Measurements from ENCODE around the gene CHPT1.

Gene CHPT1

DNA sequence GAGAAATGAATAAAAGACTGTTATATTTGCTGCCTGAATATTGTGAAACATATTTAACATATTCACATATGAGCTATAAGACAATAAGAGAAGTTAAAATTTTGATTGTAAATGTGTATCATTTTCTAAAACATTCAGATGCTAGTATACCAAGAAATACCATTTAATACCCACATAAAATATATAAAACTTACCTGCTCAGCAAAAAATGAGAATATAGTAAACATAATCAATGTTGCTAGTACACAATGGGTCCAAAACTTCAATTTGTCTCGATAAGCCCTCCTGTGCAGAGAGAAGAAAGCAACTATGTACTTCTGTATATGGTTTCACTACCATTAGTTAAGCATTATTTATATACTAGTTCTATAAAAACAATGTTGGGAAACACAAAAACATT, 51.5 kb downstream of the CHPT1 start:
- TF ChIP-seq, protein P1, sequence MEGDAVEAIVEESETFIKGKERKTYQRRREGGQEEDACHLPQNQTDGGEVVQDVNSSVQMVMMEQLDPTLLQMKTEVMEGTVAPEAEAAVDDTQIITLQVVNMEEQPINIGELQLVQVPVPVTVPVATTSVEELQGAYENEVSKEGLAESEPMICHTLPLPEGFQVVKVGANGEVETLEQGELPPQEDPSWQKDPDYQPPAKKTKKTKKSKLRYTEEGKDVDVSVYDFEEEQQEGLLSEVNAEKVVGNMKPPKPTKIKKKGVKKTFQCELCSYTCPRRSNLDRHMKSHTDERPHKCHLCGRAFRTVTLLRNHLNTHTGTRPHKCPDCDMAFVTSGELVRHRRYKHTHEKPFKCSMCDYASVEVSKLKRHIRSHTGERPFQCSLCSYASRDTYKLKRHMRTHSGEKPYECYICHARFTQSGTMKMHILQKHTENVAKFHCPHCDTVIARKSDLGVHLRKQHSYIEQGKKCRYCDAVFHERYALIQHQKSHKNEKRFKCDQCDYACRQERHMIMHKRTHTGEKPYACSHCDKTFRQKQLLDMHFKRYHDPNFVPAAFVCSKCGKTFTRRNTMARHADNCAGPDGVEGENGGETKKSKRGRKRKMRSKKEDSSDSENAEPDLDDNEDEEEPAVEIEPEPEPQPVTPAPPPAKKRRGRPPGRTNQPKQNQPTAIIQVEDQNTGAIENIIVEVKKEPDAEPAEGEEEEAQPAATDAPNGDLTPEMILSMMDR (IDR thresholded peaks at IDR 0.05), result no peak
- Histone ChIP-seq H3K9me3 (ENCODE audit: control insufficient read depth, low read length) (no peaks in the 10 kb centered on the region), H3K4me1 (no peaks in the 10 kb centered on the region), H3K36me3 (ENCODE audit: control insufficient read depth, insufficient read depth, low read length) (no peaks in the 10 kb centered on the region), H3K79me2 (no peaks in the 10 kb centered on the region), H3K4me3 (ENCODE audit: low read depth, low read length) (no peak overlapping the region), H3K27ac (no peak overlapping the region), H2AFZ (no peak overlapping the region), H3K9ac (no peak overlapping the region), H3K27me3 (ENCODE audit: control insufficient read depth, insufficient read depth, low read length) (no peaks in the 10 kb centered on the region), H3K4me2 (ENCODE audit: low read length) (no peak overlapping the region)

DNA sequence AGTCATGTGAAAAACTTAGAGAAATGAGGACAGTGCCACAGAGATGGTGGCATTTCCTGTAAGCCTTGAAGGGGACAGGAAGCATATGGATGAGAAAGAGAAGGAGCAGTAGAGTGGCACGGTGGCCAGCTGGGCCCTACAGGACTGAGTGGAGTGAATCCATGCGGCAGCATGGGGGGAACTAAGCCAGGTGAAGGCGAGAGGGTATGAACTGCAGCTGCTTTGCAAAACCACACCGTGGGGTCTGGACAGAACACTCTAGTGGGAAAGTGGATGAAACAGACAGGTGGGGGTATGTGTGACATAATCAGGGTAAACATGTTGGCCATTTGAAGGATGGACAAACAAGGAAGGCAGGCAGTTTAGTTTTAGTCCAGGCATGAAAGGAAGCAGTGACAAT, 52.2 kb downstream of the CHPT1 start:
- H3K36me3 ChIP-seq (ENCODE audit: control insufficient read depth, insufficient read depth, low read length), result no peaks in the 10 kb centered on the region

DNA sequence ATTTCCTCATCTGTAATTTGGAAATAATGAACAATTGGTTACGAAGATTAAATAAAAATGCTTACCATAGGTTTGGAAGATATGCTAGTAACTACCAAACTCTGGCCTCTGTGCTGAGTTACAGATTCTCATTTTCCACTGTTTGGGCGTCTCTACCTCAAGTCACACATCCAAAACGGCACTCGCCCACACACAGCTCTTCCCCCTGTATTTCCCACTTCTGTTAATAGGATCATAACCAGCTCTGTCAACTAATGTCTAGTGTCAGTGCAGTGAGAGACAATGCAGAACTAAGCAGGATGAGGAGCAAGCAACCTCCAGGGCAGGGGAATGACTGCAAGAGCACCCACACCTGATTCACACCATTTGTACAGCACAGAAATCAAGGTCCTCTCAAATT, 52.7 kb downstream of the CHPT1 start:
- Histone ChIP-seq H3K36me3 (ENCODE audit: control insufficient read depth, insufficient read depth, low read length) (no peaks in the 10 kb centered on the region), H3K9me3 (ENCODE audit: control insufficient read depth, low read length) (no peaks in the 10 kb centered on the region), H3K4me1 (no peaks in the 10 kb centered on the region), H3K4me3 (ENCODE audit: low read depth, low read length) (no peak overlapping the region), H3K9ac (no peak overlapping the region), H3K4me2 (ENCODE audit: low read length) (no peak overlapping the region), H3K27ac (no peak overlapping the region), H3K79me2 (no peaks in the 10 kb centered on the region), H3K27me3 (ENCODE audit: control insufficient read depth, insufficient read depth, low read length) (no peaks in the 10 kb centered on the region), H2AFZ (no peak overlapping the region)
- TF ChIP-seq, protein P1 (IDR thresholded peaks at IDR 0.05), result no peak

More for the DNA sequence above, 52.2 kb downstream of the CHPT1 start:
- Histone ChIP-seq H3K27ac (no peak overlapping the region), H3K4me1 (no peaks in the 10 kb centered on the region), H3K4me3 (ENCODE audit: low read depth, low read length) (no peak overlapping the region), H3K79me2 (no peaks in the 10 kb centered on the region), H3K4me2 (ENCODE audit: low read length) (no peak overlapping the region), H3K27me3 (ENCODE audit: control insufficient read depth, insufficient read depth, low read length) (no peaks in the 10 kb centered on the region), H3K9ac (no peak overlapping the region), H3K9me3 (ENCODE audit: control insufficient read depth, low read length) (no peaks in the 10 kb centered on the region), H2AFZ (no peak overlapping the region)
- TF ChIP-seq, protein P1 (IDR thresholded peaks at IDR 0.05), result no peak

DNA sequence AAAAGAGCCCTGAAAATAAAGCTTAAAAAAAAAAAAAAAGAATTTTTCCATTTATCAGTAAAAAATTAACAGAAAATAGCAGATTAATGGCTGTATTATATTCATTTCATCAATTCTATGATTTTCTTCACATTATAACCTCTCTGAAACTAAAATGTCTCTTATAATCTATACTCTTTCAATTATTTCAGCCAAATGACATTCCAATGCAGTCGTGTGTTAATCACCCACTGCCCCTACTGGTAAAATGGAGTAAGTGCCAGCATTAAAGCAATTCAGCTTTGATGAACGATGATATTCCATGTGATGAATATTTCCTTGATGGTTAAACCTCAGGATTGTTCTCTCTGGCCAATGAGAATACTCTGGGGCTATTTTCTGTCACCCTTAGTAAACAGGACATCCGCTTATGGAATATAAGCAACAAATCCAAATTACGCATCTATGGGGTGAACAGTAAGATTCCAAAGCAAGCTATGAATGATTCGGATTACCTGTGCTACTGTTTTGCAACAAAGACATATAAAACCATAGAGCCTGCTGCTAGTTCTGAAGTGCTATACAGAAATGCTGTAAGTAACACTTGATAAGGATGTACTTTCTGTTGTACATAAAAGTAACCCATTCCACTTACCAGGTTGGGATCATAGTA, 62.1 kb downstream of the CHPT1 start:
- peaks cover 4% of the 10 kb centered on the region for H3K36me3 ChIP-seq (ENCODE audit: control insufficient read depth, insufficient read depth, low read length)
- H3K4me1 ChIP-seq, result no peaks in the 10 kb centered on the region
- H3K9me3 ChIP-seq (ENCODE audit: control insufficient read depth, low read length), result no peaks in the 10 kb centered on the region
- H2AFZ ChIP-seq, result no peak overlapping the region
- H3K4me3 ChIP-seq (ENCODE audit: low read depth, low read length), result no peak overlapping the region
- H3K4me2 ChIP-seq (ENCODE audit: low read length), result no peak overlapping the region
- no peaks in the 10 kb centered on the region for H3K79me2 ChIP-seq
- TF ChIP-seq, protein P1 (IDR thresholded peaks at IDR 0.05), result peak; percentile 85
- no peak overlapping the region for H3K9ac ChIP-seq
- no peaks in the 10 kb centered on the region for H3K27me3 ChIP-seq (ENCODE audit: control insufficient read depth, insufficient read depth, low read length)
- no peak overlapping the region for H3K27ac ChIP-seq

DNA sequence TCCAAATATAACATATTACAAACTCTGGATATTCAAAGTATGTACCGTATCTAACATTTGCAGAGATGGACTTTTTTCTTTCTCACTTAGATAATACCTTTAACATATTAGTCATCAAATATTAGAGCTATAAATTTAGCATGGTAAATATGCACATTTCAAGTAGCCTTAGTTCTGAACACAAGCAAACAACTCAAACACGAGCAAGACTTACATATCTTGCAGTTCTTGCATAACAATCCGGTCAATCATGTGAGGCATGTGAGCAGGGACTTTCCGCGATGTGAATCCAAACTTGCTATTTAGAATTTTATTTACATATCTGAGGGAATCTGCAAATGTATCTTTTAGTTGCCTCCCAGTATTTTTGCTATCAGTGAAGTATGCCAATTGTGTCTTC, 63.9 kb downstream of the CHPT1 start:
- peaks cover 4% of the 10 kb centered on the region for H3K36me3 ChIP-seq (ENCODE audit: control insufficient read depth, insufficient read depth, low read length)
- no peaks in the 10 kb centered on the region for H3K9me3 ChIP-seq (ENCODE audit: control insufficient read depth, low read length)
- H3K9ac ChIP-seq, result no peak overlapping the region
- TF ChIP-seq, protein P1 (IDR thresholded peaks at IDR 0.05), result no peak
- H3K79me2 ChIP-seq, result no peaks in the 10 kb centered on the region
- no peak overlapping the region for H3K27ac ChIP-seq
- H3K4me1 ChIP-seq, result no peaks in the 10 kb centered on the region
- H2AFZ ChIP-seq, result no peak overlapping the region
- no peak overlapping the region for H3K4me3 ChIP-seq (ENCODE audit: low read depth, low read length)
- H3K4me2 ChIP-seq (ENCODE audit: low read length), result no peak overlapping the region
- H3K27me3 ChIP-seq (ENCODE audit: control insufficient read depth, insufficient read depth, low read length), result no peaks in the 10 kb centered on the region

All from parathyroid adenoma (tissue), 2 donors.